ENCODE measurements around the gene CPNE5. TPM values are rescaled to one million over a fixed set of nuclear protein-coding genes. Genes with fewer than 3 reads are reported as not detected.

CPNE5 gene
- total RNA-seq, 1 donor from 2014 or later = not detected

DNA sequence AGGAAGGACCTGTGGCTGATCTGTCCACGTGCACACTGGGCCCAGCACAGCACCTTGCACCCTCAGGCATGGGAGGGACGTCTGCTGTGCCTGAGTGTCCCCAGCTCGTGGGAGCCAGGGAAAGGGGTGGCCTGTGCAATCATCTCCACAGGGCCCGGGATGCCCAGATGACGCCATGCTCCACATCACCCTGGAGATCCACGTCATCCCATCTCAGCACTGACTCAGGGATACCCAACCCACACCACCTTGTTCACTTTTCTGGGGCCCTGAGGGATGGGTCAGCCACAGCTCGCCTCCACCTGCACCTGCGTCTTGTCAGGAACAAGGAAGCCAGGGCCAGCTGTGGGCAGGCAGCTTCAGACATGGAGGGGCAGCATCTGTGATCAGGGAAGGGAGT is 93.4 kb downstream of the CPNE5 start:
- Mint-ChIP-seq H3K36me3 (ENCODE audit: low read depth) (peaks cover 2% of the 10 kb centered on the region), H3K4me1 (ENCODE audit: low read depth) (no peaks in the 10 kb centered on the region), H3K27ac (ENCODE audit: unreplicated experiment) (no peak overlapping the region), H3K27me3 (ENCODE audit: low read depth) (peaks cover 9% of the 10 kb centered on the region), H3K9me3 (ENCODE audit: low read depth) (peaks cover 11% of the 10 kb centered on the region), H3K4me3 (ENCODE audit: unreplicated experiment) (no peak overlapping the region)
- TF ChIP-seq, protein P1, sequence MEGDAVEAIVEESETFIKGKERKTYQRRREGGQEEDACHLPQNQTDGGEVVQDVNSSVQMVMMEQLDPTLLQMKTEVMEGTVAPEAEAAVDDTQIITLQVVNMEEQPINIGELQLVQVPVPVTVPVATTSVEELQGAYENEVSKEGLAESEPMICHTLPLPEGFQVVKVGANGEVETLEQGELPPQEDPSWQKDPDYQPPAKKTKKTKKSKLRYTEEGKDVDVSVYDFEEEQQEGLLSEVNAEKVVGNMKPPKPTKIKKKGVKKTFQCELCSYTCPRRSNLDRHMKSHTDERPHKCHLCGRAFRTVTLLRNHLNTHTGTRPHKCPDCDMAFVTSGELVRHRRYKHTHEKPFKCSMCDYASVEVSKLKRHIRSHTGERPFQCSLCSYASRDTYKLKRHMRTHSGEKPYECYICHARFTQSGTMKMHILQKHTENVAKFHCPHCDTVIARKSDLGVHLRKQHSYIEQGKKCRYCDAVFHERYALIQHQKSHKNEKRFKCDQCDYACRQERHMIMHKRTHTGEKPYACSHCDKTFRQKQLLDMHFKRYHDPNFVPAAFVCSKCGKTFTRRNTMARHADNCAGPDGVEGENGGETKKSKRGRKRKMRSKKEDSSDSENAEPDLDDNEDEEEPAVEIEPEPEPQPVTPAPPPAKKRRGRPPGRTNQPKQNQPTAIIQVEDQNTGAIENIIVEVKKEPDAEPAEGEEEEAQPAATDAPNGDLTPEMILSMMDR (IDR thresholded peaks at IDR 0.05) = no peak
- no peak for DNase-seq (ENCODE audit: low spot score)

DNA sequence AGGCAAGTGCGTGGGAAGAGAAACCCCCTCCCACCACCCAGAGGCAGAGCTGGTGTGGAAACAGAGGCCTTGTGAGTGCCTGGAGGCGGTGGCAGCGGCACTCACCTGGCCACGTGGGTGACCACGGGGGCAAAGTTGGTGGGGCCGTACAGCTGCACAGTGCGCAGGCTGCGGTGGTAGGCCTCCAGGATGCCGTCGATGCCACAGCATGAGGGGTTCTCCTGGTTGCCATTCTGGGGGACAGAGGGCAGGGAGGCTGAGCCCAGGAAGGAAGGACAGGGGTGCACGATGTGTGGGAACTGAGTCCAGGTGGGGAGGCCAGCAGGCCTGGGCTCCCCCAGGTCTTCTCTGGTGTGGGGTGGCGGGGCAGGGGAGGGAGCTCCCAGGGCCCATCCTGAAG is 94.0 kb downstream of the CPNE5 start:
- Mint-ChIP-seq H3K27ac (ENCODE audit: unreplicated experiment) (no peak overlapping the region), H3K4me1 (ENCODE audit: low read depth) (no peaks in the 10 kb centered on the region)

DNA sequence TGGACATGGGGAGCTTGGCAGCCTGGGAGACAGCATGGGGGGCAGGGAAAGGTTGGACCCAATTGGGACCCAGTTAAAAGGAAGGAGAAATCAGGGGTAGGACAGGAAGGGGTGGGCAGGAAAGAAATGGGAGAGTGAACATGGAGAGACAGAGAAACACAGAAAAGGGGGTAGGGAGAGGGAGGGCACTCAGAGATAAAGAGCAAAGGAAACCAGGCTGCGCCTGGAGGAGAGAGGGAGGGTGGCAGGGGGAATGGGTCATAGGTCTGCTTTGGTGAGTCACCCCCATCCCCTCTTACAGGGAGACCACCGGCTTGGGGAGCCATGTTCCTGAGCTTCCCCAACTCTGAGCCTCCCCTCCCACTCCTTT is 95.0 kb downstream of the CPNE5 start:
- H3K4me1 Mint-ChIP-seq (ENCODE audit: low read depth) = no peaks in the 10 kb centered on the region
- no peak overlapping the region for H3K27ac Mint-ChIP-seq (ENCODE audit: unreplicated experiment)
- peaks cover 4% of the 10 kb centered on the region for H3K9me3 Mint-ChIP-seq (ENCODE audit: low read depth)
- H3K4me3 Mint-ChIP-seq (ENCODE audit: unreplicated experiment) = no peak overlapping the region
- H3K27me3 Mint-ChIP-seq (ENCODE audit: low read depth) = peaks cover 9% of the 10 kb centered on the region
- peaks cover 2% of the 10 kb centered on the region for H3K36me3 Mint-ChIP-seq (ENCODE audit: low read depth)
- DNase-seq (ENCODE audit: low spot score) = no peak
- TF ChIP-seq, protein P1 (IDR thresholded peaks at IDR 0.05) = no peak

More for the DNA sequence above, 94.0 kb downstream of the CPNE5 start:
- no peak for DNase-seq (ENCODE audit: low spot score)
- peaks cover 2% of the 10 kb centered on the region for H3K36me3 Mint-ChIP-seq (ENCODE audit: low read depth)
- H3K9me3 Mint-ChIP-seq (ENCODE audit: low read depth) = peaks cover 7% of the 10 kb centered on the region
- TF ChIP-seq, protein P1 (IDR thresholded peaks at IDR 0.05) = no peak
- no peak overlapping the region for H3K4me3 Mint-ChIP-seq (ENCODE audit: unreplicated experiment)
- H3K27me3 Mint-ChIP-seq (ENCODE audit: low read depth) = peaks cover 9% of the 10 kb centered on the region

DNA sequence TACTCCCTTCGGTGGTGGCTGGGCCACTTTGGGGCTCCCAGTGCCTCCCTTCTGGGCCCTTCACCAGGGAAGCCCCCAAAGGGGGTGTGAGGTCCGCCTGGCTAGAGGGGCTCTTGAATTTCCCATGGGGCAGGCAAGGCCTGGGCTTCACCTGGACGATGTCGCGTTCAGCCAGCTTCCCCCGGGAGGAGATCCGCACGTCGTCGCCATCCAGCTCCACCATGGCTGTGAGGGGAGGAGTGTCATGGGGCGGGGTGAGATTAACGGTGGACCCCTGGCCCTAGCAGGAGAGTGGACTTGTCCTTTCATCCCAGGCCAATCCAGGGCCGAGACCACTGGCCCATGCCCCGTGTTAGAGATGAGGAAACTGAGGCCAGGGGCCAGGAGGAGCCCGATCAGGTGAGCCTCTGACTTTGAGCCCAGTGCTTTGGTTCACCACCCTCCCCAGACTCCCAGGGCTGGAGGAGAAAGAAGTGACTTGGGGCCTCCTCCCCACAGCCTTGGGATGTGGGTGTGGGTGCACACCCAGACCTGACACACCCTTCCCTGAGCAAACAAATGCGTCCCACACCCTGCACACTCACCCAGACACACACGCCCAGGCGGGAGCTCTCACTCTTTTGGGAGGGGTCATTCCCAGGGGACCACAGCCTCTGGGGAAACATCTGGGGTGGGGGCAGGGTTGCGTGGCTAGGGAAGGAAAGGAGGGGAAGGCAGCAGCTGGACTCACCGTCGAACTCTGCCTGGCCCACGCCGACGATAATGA is 95.5 kb downstream of the CPNE5 start:
- TF ChIP-seq, protein P1 (IDR thresholded peaks at IDR 0.05) = no peak
- Mint-ChIP-seq H3K9me3 (ENCODE audit: low read depth) (peaks cover 4% of the 10 kb centered on the region), H3K4me3 (ENCODE audit: unreplicated experiment) (no peak overlapping the region), H3K27me3 (ENCODE audit: low read depth) (peaks cover 9% of the 10 kb centered on the region), H3K36me3 (ENCODE audit: low read depth) (peaks cover 2% of the 10 kb centered on the region), H3K27ac (ENCODE audit: unreplicated experiment) (no peak overlapping the region), H3K4me1 (ENCODE audit: low read depth) (no peaks in the 10 kb centered on the region)
- DNase-seq (ENCODE audit: low spot score) = no peak

DNA sequence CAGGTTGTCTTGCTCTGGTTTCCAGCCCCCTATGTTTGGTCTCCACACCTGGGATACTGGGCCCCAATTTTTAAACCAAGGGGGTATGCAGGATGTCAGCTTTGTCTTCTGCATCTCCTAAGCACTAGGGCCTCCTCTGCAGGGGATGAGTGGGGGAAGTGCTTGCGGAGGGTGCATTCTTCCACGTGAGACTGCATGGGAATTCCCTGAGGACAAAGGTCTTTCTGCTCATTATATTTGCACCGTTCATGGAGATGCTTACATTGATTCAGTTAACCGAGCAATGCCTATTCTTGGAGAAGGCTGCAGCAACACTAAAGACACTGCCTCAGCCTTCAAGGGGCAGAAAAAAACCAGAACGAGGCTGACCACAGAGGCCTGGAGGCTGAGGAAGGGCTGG is 96.2 kb downstream of the CPNE5 start:
- H3K27ac Mint-ChIP-seq (ENCODE audit: unreplicated experiment) = no peak overlapping the region
- TF ChIP-seq, protein P1 (IDR thresholded peaks at IDR 0.05) = no peak
- no peaks in the 10 kb centered on the region for H3K4me1 Mint-ChIP-seq (ENCODE audit: low read depth)
- no peak overlapping the region for H3K4me3 Mint-ChIP-seq (ENCODE audit: unreplicated experiment)
- H3K9me3 Mint-ChIP-seq (ENCODE audit: low read depth) = no peaks in the 10 kb centered on the region
- H3K27me3 Mint-ChIP-seq (ENCODE audit: low read depth) = peaks cover 9% of the 10 kb centered on the region
- DNase-seq (ENCODE audit: low spot score) = no peak
- peaks cover 2% of the 10 kb centered on the region for H3K36me3 Mint-ChIP-seq (ENCODE audit: low read depth)
